Head of caudate nucleus (tissue), 42 donors: ENCODE measurements around the gene RYR3.
A peak's percentile ranks its signal among the peaks of the same experiment; 100 is the strongest.

Source experiments
- DNase-seq, 42 donors: peaks; one replicate each; pipeline versions ENCODE4 v3.0.0 to v3.0.0-alpha.2; 2020 to 2021; ENCODE audit warnings: mixed read lengths in 7 of 42
- intact Hi-C: fragments of 100-400 bp; cut with DNase I; formaldehyde crosslinking; loops from one replicate; pipeline ENCODE4 v1.15.0; 2022

The RYR3 gene

GRCh38 chr15:33473005-33473404 lies 162.2 kb downstream of the RYR3 start:
- intact Hi-C loops, result no loop called here
- no peak for DNase-seq

GRCh38 chr15:33473714-33474113 lies 162.9 kb downstream of the RYR3 start:
- intact Hi-C loops, result no loop called here
- no peak for DNase-seq

- intact Hi-C loops, result no loop called here
- no peak for DNase-seq
Observed at GRCh38 chr15:33476076-33476475, 165.3 kb downstream of the RYR3 start.

- no peak for DNase-seq
- intact Hi-C loops, result no loop called here
Observed at GRCh38 chr15:33476908-33477307, 166.1 kb downstream of the RYR3 start.

- no peak for DNase-seq
Observed at GRCh38 chr15:33489335-33489734, 178.6 kb downstream of the RYR3 start.

GRCh38 chr15:33490703-33491102 lies 179.9 kb downstream of the RYR3 start:
- intact Hi-C loops, result no loop called here

More at GRCh38 chr15:33489335-33489734, 178.6 kb downstream of the RYR3 start:
- intact Hi-C loops, result no loop called here

GRCh38 chr15:33492434-33493052 lies 181.8 kb downstream of the RYR3 start:
- no peak for DNase-seq
- intact Hi-C loops, result no loop called here

More at GRCh38 chr15:33490703-33491102, 179.9 kb downstream of the RYR3 start:
- DNase-seq, result no peak

GRCh38 chr15:33494306-33494705 lies 183.5 kb downstream of the RYR3 start:
- no peak for DNase-seq
- intact Hi-C loops, result no loop called here

GRCh38 chr15:33500432-33501195 lies 189.8 kb downstream of the RYR3 start:
- intact Hi-C loops, result no loop called here
- no peak for DNase-seq

GRCh38 chr15:33503681-33504080 lies 192.9 kb downstream of the RYR3 start:
- no peak for DNase-seq
- intact Hi-C loops, result no loop called here

- intact Hi-C loops, result no loop called here
- DNase-seq, result no peak
Observed at GRCh38 chr15:33506781-33507296, 196.1 kb downstream of the RYR3 start.

- no peak for DNase-seq
- intact Hi-C loops, result no loop called here
Observed at GRCh38 chr15:33508703-33509102, 197.9 kb downstream of the RYR3 start.

- intact Hi-C loops, result no loop called here
- DNase-seq, result no peak
Observed at GRCh38 chr15:33515121-33515520, 204.4 kb downstream of the RYR3 start.

GRCh38 chr15:33516563-33516962 lies 205.8 kb downstream of the RYR3 start:
- intact Hi-C loops, result no loop called here
- no peak for DNase-seq

GRCh38 chr15:33517944-33518343 lies 207.2 kb downstream of the RYR3 start:
- DNase-seq, result no peak
- intact Hi-C loops, result no loop called here

GRCh38 chr15:33518421-33518820 lies 207.7 kb downstream of the RYR3 start:
- intact Hi-C loops, result no loop called here
- DNase-seq, result peak in 2 of 42 donors; percentile 8 to 24

GRCh38 chr15:33524274-33524673 lies 213.5 kb downstream of the RYR3 start:
- no peak for DNase-seq
- intact Hi-C loops, result no loop called here

- DNase-seq, result no peak
- intact Hi-C loops, result no loop called here
Observed at GRCh38 chr15:33526532-33526931, 215.8 kb downstream of the RYR3 start.

- intact Hi-C loops, result no loop called here
- DNase-seq, result no peak
Observed at GRCh38 chr15:33533197-33533596, 222.4 kb downstream of the RYR3 start.

- DNase-seq, result no peak
- intact Hi-C loops, result no loop called here
Observed at GRCh38 chr15:33534642-33535041, 223.9 kb downstream of the RYR3 start.

GRCh38 chr15:33535135-33535534 lies 224.4 kb downstream of the RYR3 start:
- intact Hi-C loops, result no loop called here
- DNase-seq, result no peak
